Fibroblast of the conjunctiva (primary cell): ENCODE measurements around the gene PLD2.

ENCODE experiments used
- DNase-seq: peaks from one replicate; pipeline ENCODE4 v3.0.0-alpha.2; 2010; ENCODE audit warnings: low read depth

The PLD2 gene, protein sequence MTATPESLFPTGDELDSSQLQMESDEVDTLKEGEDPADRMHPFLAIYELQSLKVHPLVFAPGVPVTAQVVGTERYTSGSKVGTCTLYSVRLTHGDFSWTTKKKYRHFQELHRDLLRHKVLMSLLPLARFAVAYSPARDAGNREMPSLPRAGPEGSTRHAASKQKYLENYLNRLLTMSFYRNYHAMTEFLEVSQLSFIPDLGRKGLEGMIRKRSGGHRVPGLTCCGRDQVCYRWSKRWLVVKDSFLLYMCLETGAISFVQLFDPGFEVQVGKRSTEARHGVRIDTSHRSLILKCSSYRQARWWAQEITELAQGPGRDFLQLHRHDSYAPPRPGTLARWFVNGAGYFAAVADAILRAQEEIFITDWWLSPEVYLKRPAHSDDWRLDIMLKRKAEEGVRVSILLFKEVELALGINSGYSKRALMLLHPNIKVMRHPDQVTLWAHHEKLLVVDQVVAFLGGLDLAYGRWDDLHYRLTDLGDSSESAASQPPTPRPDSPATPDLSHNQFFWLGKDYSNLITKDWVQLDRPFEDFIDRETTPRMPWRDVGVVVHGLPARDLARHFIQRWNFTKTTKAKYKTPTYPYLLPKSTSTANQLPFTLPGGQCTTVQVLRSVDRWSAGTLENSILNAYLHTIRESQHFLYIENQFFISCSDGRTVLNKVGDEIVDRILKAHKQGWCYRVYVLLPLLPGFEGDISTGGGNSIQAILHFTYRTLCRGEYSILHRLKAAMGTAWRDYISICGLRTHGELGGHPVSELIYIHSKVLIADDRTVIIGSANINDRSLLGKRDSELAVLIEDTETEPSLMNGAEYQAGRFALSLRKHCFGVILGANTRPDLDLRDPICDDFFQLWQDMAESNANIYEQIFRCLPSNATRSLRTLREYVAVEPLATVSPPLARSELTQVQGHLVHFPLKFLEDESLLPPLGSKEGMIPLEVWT

DNA sequence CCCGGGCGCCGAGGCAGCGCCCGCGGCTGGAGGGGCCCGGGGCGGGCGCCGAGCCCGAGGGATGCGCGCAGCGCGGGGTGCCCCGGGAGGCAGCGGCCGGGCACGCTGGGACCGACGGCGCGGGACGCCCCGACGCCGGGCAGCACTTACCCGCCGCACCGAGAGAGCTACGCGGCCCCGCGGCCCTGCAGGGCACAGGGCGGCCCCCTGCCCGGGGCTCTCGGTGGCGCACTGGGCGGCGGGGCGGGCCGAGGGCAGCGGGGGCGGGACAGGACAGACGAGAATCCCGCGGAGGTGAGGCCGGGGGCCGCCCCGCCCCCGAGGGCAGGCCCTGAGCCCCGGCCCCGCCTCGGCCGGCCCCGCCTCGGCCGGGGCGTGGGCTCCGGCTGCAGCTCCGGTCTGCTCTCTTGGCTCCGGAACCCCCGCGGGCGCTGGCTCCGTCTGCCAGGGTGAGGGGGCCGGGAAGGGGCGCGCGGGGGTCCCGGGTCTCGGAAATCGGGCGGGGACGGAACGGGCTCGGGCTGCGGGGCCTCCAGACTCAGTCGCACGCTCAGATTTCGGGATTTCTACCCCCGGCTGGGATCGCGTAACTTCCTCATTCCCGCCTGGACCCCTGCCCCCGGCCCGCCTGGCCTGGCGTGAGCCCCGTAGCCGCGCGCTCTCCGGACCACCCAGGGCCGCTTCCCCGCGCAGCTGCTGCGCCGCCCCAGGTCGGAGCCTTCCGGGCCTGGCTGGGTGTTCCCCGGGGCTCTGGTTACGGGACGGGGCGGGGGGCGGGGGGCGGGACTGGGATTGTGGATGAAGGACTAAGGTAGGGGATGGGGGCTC, at the start of gene PLD2:
Gene PLD2 (plus strand): TSS at position 376 of the 828 bp plus-strand sequence. CDS start 621 bp downstream, outside the sequence.
- peak; percentile 47 for DNase-seq

DNA sequence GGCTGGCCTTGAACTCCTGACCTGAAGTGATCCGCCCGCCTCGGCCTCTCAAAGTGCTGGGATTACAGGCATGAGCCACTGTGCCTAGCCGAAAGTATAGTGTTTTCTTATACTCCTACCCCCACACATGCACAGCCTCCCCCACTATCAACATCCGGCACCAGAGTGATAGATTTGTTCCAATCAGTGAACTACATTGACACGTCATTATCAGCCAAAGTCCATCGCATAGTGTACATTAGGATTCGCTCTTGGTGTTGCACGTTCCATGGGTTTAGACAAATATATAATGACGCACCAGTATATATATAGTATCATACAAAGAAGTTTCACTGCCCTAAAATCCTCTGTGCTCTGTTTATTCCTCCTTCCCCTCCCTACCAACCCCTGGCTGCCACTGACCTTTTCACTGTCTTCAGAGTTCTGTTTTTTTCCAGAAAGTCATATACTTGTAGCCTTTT, 47.1 kb upstream of the PLD2 start:
- no peak for DNase-seq

DNA sequence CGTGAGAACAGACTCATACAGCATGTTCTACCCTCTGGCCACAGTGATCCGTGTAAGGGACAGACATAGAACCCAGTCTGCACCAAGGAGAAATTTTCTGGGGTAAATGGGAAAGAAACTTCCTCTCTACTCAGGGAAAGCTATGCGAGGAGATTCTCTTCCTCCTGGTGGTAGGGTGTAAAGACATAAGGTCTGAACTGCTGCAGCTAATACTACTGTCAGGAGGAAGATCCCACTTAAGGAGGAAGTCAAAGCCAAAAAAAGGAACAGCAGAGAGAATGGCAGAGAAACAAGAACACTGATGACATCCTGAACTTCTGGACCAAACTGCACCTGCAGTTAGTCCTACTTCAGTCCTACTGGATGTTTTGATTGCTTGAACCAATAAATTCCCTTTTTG, 42.4 kb upstream of the PLD2 start:
- DNase-seq, result no peak

DNA sequence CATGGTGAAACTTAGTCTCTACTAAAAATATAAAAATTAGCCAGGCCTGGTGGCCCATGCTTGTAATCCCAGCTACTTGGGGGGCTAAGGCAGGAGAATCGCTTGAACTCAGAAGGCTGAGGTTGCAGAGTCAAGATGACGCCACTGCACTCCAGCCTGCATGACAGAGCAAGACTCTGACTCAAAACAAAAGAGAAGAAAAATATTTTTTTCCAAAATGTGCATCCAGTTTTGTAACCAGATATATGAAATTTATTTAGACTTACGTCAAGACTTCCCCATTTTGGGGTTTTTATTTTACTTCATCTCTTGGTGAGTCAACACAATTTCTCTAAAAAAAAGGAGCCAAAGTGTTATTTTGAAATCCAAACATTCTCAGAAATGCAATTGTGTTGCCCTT, 40.8 kb upstream of the PLD2 start:
- no peak for DNase-seq

DNA sequence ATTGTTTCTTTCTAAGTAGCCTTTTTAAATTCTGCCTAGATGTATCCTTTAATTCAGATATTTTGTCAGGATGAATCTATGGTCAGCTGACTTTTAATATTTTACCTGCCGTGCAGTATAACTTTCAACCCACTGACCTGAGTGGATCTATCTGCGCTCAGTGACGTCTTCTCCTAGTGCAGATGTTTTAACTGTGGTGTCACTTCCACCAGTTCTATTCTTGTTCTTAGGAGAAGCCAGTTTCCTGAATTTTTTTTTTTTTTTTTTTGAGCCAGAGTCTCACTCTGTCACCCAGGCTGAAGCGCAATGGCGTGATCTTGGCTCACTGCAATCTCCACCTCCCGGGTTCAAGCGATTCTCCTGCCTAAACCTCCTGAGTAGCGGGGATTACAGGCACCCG, 40.2 kb upstream of the PLD2 start:
- DNase-seq, result no peak

DNA sequence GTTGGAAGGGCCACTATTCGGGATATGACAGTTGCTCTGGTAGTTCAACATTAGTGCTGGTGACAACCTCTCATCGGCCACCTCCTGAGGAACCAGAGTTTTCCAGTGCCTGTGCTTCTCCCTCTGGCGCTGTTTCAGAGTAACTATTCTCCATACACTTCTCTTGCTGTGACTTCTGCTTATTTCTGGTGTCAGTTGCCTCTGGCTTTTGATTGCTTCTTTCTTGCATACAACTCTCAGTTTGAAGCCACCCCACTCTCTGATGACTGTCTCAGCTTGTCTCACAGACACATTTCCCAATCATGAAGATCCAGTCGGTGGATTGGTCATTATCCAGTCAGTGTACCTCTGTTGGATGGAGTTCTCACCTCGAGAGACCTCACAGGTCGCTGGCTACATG, 38.7 kb upstream of the PLD2 start:
- no peak for DNase-seq

DNA sequence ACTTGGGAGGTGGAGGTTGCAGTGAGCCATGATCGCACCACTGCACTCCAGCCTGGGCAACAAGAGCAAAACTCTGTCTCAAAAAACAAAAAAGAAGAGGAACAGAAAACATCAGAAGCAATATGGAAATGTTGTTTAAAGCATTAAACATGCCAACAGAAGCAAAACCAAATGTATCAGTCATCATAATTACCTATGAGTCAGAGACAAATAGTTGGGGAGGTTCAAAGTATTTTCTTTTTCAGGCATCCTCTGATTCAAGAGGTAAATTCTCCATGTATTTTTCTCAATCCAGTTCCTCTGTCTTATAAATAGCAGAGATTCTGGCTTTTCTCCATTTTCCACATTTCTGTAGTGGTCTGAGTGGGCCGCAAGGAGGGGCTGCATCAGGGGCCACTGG, 37.3 kb upstream of the PLD2 start:
- DNase-seq, result no peak

DNA sequence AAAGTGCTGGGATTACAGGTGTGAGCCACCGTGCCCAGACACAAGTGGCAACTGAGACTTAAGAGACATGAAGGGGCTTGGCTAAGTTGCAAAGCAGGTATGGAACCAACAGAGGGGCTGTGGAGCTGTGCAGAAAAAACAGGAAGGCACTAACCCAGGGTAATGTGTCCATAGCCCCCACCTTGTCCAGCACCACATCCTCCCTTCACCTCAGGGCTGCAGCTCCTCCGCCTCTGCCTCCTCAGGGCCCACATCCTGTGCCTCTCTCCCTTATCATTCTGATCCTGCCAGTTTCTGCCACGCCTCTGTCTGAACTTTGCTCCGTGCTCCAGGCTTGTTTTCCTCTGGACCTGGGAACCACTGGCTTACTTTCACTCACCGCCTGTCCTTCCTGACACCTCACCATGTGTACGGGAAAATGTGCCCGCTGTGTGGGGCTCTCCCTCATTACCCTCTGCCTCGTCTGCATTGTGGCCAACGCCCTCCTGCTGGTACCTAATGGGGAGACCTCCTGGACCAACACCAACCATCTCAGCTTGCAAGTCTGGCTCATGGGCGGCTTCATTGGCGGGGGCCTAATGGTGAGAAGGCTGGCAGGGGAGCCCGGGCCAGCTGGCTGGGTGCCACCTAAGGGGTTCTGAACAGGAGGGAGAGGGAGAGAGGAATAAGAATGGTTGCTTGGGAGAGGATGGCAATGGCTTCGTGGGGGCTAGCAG, 35.3 kb upstream of the PLD2 start, which contains the start of gene TM4SF5:
Gene TM4SF5 (plus strand): TSS at position 368 of the 716 bp plus-strand sequence. CDS start 37 bp downstream, at position 405.
- no peak for DNase-seq

DNA sequence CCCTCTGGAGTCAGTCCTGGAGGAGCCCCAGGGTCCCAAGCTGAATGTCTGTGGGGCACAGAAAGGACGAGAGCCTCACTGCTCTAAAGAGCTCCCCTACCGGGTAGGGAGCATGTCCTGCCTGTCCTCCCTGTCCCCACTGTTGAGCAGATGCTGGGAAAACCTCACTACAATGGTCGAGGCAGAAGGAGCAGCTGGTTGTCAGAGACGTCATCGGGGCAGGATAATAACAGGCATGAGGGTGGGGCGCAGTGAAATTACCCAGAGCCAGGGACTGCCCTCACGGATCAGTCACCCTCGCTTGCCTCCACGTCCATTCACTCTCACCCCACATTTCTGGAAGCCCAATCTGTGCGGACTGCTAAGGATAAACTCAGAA, 34.7 kb upstream of the PLD2 start:
- DNase-seq, result no peak

DNA sequence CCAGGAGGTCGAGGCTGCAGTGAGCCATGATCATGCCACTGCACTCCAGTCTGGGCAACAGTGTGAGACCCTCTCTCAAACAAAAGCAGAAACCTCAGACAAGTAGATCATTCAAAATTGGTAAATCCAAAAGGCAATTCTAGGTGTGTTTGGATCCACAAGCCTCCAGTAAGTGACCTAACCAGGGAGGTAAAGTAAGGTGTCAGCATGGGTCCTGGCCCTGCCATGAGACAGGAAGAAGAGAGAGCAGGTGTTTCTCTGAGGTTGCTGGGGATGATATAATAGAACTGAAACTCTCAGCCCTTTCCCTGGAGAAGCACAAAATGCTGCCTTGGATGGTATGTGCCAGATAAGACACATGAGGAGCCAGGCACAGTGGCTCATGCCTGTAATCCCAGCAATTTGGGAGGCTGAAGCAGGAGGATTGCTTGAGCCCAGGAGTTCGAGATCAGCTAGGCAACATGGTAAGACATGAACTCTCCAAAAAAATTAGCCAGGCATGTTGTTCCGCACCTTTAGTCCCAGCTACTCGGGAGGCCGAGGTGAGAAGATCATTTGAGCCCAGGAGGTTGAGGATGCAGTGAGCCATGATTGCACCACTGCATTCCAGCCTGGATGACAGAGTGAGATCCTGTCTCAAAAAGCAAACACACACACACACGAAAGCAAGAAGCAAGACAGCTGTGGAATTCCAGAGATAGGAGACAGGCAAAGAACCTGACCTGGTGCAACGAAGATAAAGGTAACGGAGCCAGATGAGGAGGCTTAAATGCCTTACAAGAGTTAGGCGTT, 28.8 kb upstream of the PLD2 start:
- no peak for DNase-seq

DNA sequence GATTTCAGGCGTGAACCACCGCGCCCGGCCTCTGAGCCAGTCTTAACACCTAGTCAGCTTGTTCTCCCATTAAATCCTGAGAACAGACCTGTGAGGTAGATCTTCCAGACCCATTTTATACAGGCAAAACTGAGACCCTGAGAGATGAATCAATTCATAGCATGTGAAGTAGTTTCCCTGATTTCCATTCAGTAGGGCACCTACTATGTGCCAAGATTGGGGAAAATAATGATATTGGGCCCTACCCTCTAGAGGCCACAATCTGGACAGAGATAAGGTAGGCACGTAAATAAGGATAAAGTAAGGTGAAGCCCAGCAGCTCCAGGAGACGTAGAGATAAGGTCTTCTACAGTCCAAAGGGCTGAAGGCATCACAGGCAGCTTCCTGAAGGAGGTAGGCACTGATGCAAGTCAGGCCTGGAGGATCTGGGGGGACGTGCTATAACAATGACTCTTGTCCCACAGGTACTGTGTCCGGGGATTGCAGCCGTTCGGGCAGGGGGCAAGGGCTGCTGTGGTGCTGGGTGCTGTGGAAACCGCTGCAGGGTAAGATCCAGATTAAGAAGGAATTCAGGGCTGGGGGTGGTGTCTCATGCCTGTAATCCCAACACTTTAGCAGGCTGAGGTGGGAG, 26.5 kb upstream of the PLD2 start:
- DNase-seq, result no peak

DNA sequence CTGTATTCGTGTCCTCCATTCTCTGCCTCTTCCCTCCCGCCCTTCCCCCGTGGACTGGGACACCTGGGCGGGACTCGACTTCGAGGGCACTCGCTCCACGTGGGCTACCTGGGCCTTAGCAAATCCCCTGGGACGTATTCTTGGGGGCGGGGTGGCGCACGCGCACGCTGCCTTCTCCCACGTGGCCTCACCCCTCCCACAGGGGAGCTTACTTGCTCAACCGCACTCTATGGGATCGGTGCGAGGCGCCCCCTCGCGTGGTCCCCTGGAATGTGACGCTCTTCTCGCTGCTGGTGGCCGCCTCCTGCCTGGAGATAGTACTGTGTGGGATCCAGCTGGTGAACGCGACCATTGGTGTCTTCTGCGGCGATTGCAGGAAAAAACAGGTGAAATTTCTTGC, 24.3 kb upstream of the PLD2 start:
- no peak for DNase-seq

DNA sequence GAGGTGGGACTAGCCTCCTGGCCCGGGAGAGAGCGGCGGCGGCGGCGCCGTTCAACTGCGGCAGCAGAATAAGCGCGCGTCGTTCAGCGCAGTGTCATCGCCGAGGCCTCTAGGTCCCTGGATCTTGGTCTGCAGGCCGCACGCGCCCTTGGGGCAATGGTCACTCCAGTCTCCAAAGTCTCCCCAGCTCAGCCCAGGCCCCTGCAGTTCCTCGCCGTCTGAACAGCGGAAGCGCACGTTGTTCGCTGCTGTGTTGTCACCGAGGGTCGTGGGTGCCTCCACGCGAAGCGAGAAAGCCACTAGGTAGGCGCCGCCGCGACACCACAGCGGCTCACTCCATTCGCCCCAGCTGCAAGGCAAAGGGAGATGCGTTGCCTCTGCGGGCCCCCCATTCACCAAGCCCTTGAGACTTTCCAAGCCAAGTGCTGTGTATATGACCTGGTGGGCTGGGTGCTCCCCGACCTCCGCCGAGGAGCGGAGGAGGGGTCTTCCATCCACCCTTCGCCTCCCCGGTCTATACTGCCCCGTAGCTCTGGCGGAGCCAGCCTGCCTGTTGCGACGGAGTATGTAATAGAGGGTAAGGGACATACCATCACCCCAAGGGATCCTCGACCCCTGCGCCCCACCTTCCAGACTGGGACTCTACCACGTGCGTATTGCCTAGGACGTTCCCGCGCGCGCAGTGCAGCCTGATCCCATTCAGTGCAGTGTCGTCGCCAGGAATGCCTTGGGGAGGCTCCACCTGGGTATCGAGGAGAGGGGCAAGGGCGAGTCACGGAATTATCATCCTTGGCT, 21.4 kb upstream of the PLD2 start:
- no peak for DNase-seq

DNA sequence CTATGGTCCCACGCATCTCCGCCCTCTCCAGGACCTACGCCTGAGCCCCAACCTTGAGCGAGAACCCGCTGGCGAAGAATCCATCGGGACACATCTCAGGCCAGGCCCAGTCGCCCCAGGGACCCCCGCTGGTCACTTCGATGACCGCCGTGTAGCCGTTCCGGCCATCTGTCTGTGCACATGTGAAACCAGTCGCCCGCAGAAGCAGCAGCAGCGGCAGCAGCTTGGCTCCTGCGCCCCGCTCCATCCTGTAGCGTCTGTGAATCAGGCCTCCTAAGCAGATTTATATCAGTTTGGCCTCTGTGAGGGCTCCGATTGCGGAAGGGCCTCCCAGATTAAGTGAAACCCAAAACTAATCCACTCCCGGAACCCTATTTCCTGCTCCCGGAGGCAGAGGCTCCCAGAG, 20.8 kb upstream of the PLD2 start, which contains the start of gene VMO1:
Gene VMO1 (minus strand): TSS at position 259 of the 406 bp plus-strand sequence. CDS start 12 bp downstream, at position 247.
- no peak for DNase-seq

DNA sequence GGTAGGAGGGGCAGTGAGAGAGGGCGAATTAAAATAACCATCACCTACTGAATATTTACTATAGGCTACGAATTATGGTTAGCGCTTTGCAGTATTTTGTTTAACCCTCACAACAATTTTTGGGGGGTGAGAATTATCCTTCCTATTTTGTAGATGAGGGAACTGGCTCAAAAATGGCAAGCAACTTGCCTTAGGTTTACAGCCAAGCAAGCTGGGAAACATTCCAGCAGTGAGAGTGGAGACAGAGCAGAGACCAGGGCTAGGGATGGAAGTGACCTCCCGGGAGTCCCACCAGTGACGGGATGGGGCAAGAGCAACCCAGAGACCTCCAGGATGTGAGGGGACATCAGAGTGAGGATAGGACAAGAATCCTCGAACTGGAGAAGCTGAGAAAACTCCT, 20.4 kb upstream of the PLD2 start:
- no peak for DNase-seq

DNA sequence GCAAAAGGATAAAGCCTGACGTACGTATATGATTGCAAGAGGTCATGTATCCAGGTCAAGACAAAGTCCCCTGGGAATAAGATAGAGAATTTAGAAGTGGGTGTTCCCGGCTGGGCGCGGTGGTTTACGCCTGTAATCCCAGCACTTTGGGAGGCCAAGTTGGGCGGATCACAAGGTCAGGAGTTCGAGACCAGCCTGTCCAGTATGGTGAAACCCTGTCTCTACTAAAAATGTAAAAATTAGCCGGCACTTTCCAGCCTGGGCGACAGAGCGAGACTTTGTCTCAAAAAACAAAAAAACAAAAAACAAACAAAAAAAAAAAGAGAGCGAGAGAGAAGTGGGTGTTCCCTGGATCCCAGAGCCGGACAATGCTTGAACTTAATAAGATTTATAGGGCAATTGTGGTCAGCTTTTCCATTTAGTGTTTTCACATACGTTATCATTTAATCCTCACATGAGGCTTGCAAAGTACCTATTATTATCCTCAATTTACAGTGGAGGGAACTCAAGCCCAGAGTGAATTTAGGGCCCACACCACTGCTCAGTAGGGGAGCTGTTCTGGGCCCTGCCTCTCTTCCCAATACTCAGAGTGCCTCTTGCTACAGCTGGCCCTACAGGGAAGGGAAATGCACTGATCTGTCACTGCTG, 18.7 kb upstream of the PLD2 start:
- DNase-seq, result peak; percentile 30

DNA sequence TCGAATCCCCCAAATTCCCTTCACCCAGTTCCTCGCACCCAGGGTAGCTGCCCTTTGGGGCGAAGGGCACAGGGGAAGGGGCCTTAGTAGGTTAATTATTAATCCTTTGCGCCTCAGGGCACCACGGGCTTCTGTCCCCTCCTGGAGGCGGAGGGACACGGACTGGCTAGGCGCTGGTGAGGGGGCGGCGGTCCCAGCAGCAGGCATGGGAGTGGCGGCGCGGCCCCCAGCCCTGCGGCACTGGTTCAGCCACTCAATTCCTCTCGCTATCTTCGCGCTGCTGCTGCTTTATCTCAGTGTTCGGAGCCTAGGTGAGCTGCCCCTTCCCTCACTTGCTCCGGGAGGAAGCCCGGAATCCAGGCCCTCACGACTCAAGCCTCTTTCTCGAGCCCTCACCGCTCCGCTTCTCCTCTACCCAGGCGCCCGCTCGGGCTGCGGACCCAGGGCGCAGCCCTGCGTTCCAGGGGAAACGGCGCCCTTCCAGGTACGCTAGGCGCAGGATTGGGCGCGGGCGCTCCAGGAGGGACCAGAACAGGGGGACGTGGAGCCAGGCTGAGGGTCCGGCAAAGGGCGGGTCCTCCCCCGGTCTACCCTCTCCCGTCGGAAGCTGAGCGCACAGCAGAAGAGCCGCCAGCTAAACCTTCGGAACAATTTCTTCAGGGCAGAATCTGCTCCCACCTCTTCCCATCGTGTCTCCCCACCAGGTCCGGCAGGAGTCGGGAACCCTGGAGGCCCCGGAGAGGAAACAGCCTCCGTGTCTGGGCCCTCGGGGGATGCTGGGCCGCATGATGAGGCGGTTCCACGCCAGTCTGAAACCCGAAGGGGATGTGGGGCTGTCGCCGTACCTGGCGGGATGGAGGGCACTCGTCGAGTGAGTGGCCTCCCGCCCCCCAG, 17.9 kb upstream of the PLD2 start, which contains the start of gene GLTPD2:
Gene GLTPD2 (plus strand): TSS at position 158 of the 894 bp plus-strand sequence. CDS start 48 bp downstream, at position 206.
- DNase-seq, result no peak

DNA sequence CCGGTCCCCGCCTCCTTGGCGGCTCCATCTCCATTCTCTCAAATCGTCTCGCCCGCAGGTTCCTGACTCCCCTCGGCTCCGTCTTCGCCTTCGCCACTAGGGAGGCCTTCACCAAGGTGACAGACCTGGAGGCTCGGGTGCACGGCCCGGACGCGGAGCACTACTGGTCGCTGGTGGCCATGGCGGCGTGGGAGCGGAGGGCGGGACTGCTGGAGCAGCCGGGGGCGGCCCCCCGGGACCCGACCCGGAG, 17.3 kb upstream of the PLD2 start:
- DNase-seq, result no peak
